ENCODE measurements around the gene MEMO1.
"Not testable (repeated sequence)": the region's sequence is repeated elsewhere in the genome, so short reads cannot be mapped to it uniquely, and the experiment has no call there.

MEMO1 gene

GRCh38 chr2:31958140-31958717 lies 52.6 kb downstream of the MEMO1 start:
- Histone ChIP-seq H3K36me3 (ENCODE audit: control insufficient read depth, insufficient read depth, low read length) (no peaks in the 10 kb centered on the region), H2AFZ (no peak overlapping the region), H3K79me2 (peaks cover 6% of the 10 kb centered on the region), H3K27me3 (ENCODE audit: control insufficient read depth, insufficient read depth, low read length) (no peaks in the 10 kb centered on the region), H3K4me2 (ENCODE audit: low read length) (no peak overlapping the region), H3K4me1 (peaks cover 4% of the 10 kb centered on the region), H3K9ac (no peak overlapping the region), H3K4me3 (ENCODE audit: low read depth, low read length) (no peak overlapping the region), H3K27ac (no peak overlapping the region), H3K9me3 (ENCODE audit: control insufficient read depth, low read length) (no peaks in the 10 kb centered on the region)
- TF ChIP-seq CTCF (IDR thresholded peaks at IDR 0.05): no peak

GRCh38 chr2:31957354-31958139 lies 53.3 kb downstream of the MEMO1 start:
- no peaks in the 10 kb centered on the region for H3K4me1 ChIP-seq
- no peaks in the 10 kb centered on the region for H3K27me3 ChIP-seq (ENCODE audit: control insufficient read depth, insufficient read depth, low read length)
- no peak for TF ChIP-seq CTCF (IDR thresholded peaks at IDR 0.05)
- H3K4me3 ChIP-seq (ENCODE audit: low read depth, low read length): no peak overlapping the region
- H2AFZ ChIP-seq: no peak overlapping the region
- H3K36me3 ChIP-seq (ENCODE audit: control insufficient read depth, insufficient read depth, low read length): no peaks in the 10 kb centered on the region
- H3K9ac ChIP-seq: no peak overlapping the region
- H3K9me3 ChIP-seq (ENCODE audit: control insufficient read depth, low read length): no peaks in the 10 kb centered on the region
- H3K79me2 ChIP-seq: peaks cover 10% of the 10 kb centered on the region
- H3K4me2 ChIP-seq (ENCODE audit: low read length): no peak overlapping the region
- no peak overlapping the region for H3K27ac ChIP-seq

DNA sequence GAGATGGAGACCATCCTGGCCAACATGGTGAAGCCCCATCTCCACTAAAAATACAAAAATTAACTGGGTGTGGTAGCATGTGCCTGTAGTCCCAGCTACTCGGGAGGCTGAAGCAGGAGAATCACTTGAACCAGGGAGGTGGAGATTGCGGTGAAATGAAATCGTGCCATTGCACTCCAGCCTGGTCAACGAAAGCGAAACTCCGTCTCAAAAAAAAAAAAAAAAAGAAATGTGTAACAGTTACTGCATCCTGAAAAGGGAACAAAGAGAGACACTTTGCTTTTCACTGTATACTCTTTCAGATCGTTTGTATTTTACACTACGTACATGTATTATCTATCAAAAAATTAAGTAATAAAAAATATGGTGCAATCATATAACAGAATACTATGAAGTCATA lies 53.9 kb downstream of the MEMO1 start:
- H3K9ac ChIP-seq; H3K27me3 ChIP-seq (ENCODE audit: control insufficient read depth, insufficient read depth, low read length); H3K27ac ChIP-seq; H3K4me1 ChIP-seq; H3K4me3 ChIP-seq (ENCODE audit: low read depth, low read length); H3K79me2 ChIP-seq; H3K9me3 ChIP-seq (ENCODE audit: control insufficient read depth, low read length); H3K4me2 ChIP-seq (ENCODE audit: low read length); H3K36me3 ChIP-seq (ENCODE audit: control insufficient read depth, insufficient read depth, low read length); H2AFZ ChIP-seq: not testable (repeated sequence)

DNA sequence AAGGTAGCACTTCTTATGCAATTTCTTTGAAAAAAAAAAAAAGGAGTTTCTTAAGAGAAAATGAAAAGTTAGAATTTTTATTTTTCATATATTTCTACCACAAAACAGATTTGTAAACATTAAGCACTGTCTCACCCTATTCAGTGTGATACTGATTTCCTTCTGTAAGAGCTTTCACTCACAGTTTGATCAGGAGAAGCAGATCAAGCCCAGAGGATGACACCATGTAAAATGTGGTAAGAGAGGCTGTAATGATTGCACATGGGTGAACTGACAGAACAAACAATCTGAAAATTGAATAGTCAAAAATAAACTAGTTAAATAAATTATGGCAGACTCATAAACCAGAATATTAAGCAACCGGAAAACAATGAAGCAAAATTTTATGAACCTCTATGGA lies 54.5 kb downstream of the MEMO1 start:
- no peak overlapping the region for H3K9ac ChIP-seq
- no peaks in the 10 kb centered on the region for H3K4me1 ChIP-seq
- H3K27me3 ChIP-seq (ENCODE audit: control insufficient read depth, insufficient read depth, low read length): no peaks in the 10 kb centered on the region
- no peak for TF ChIP-seq CTCF (IDR thresholded peaks at IDR 0.05)
- H2AFZ ChIP-seq: no peak overlapping the region
- no peak overlapping the region for H3K4me2 ChIP-seq (ENCODE audit: low read length)
- no peak overlapping the region for H3K27ac ChIP-seq
- no peak overlapping the region for H3K4me3 ChIP-seq (ENCODE audit: low read depth, low read length)
- peaks cover 9% of the 10 kb centered on the region for H3K79me2 ChIP-seq
- H3K9me3 ChIP-seq (ENCODE audit: control insufficient read depth, low read length): no peaks in the 10 kb centered on the region
- H3K36me3 ChIP-seq (ENCODE audit: control insufficient read depth, insufficient read depth, low read length): no peaks in the 10 kb centered on the region

GRCh38 chr2:31953095-31953494 lies 57.7 kb downstream of the MEMO1 start:
- H3K27me3 ChIP-seq (ENCODE audit: control insufficient read depth, insufficient read depth, low read length); H3K36me3 ChIP-seq (ENCODE audit: control insufficient read depth, insufficient read depth, low read length); H3K9ac ChIP-seq; H3K4me1 ChIP-seq; H3K27ac ChIP-seq; H3K9me3 ChIP-seq (ENCODE audit: control insufficient read depth, low read length); H3K79me2 ChIP-seq; H3K4me3 ChIP-seq (ENCODE audit: low read depth, low read length); H3K4me2 ChIP-seq (ENCODE audit: low read length); H2AFZ ChIP-seq: not testable (repeated sequence)

All from parathyroid adenoma (tissue), 2 donors.